GM19463 (cell line): ENCODE data around the gene LIMS2.

ENCODE experiments used
- ATAC-seq: cut with Tn5 transposase; IDR thresholded peaks from one replicate; pipeline ENCODE4 v1.9.1; 2021; ENCODE audit warnings: mild to moderate bottlenecking, moderate library complexity; ENCODE audit not compliant: unreplicated experiment

The LIMS2 gene, protein sequence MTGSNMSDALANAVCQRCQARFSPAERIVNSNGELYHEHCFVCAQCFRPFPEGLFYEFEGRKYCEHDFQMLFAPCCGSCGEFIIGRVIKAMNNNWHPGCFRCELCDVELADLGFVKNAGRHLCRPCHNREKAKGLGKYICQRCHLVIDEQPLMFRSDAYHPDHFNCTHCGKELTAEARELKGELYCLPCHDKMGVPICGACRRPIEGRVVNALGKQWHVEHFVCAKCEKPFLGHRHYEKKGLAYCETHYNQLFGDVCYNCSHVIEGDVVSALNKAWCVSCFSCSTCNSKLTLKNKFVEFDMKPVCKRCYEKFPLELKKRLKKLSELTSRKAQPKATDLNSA

DNA sequence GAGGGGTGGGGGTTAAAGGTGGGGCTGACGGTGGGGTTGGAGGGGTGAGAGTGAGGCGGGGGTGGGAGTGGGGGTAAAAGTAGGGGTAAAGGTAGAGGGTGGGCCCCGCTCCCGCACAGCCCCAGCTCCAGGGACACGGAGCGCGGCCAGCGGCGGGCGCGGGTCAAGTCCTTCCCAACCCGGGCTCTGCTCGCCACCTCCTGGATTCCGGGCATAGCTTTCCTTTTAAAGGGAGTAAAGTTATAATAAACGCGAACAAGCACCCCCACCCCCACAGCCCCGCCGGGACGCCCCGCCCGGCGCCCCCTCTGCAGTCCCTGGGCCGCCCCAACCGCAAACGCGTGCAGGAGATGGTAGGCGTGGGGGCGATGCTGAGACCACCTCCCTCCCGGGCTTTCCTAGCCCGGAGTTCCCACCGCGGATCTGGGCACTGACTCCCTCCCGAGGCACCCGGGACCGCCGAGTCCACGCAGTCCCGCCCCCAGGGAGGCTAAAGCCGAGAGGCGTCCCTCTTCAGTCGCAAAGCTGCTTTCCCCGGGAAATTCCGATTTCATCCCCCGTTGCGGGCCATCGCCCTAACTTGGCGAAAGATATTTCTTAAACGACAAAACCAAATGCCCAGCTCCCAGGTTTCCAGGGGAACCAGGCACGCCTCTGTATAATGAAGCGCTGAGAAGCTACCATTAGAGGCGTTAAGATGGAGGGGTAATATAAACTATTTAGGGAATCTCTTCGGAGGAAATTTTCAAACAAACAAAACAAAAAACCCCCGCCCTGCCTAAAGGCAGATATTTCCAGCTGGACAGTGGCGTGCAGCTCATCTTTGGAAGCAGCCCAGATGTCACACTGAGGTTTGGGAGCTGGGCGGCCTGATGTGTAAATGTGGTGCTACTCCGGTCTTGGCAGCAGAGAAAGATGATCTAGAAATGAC is at the start of gene LIMS2:
LIMS2 (minus strand) TSS at position 200 of the 931 bp plus-strand sequence. CDS start 506 bp downstream, outside the sequence.
- no peak for ATAC-seq

- ATAC-seq: no peak
Measured at GRCh38 chr2:127722807-127723206, 47.5 kb upstream of the LIMS2 start.

DNA sequence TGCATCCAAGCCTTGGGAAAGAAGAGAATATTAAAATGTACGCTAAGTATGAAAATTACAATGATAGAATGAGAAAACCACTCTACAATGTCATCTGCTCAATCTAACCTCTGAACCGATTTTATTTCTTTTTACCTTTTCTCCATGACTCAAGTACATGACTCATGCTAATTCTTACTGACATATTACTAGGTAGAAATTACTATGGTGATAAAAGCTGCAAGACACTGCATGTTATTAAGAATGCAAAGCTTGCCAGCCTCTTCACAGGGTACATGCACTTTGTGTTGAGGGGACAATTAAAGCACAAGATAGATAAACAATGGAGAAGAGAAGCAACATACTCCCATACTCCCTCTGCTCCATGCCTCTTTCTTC is 46.6 kb upstream of the LIMS2 start:
- no peak for ATAC-seq

- no peak for ATAC-seq
Measured at GRCh38 chr2:127721311-127721977, 46.1 kb upstream of the LIMS2 start.

- no peak for ATAC-seq
Measured at GRCh38 chr2:127719301-127720218, 44.2 kb upstream of the LIMS2 start.

- ATAC-seq: no peak
Measured at GRCh38 chr2:127718271-127718670, 42.9 kb upstream of the LIMS2 start.

- no peak for ATAC-seq
Measured at GRCh38 chr2:127715778-127716449, 40.6 kb upstream of the LIMS2 start.

GRCh38 chr2:127713562-127713961 is 38.2 kb upstream of the LIMS2 start:
- no peak for ATAC-seq

- ATAC-seq: no peak
Measured at GRCh38 chr2:127712999-127713398, 37.7 kb upstream of the LIMS2 start.

- ATAC-seq: no peak
Measured at GRCh38 chr2:127709336-127709735, 34.0 kb upstream of the LIMS2 start.

- ATAC-seq: no peak
Measured at GRCh38 chr2:127707890-127708648, 32.7 kb upstream of the LIMS2 start.

GRCh38 chr2:127706215-127706990 is 31.1 kb upstream of the LIMS2 start:
- no peak for ATAC-seq

DNA sequence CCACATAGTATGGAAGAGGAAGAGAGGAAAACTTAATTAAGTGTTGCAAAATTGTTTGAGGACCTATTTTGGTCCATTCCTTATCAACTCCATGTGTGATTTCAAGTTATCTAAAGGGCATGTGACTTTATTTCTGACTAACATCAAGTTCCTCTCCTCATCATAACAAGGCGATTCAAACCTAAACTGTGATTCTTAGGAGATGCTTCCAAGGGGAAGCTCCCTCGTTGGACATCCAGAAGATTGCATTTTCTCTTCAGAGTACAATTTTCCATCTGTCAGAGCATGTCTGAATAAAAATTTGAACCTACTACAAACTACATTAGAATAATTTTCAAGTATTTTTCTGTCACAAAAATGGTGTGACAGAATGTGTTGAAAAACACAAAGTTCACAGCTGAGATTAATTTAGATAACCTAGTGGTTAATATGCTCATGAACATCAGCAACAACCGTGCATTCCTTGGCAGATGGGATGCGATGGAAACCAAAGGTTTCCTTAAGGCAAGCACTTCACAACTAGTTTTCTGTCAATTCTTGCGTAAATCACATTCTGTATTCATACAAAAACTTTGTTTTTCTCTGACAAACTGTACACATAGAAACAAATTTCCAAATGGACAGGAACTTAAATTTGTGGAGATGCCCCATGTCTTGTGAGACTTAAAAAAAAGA is 30.2 kb upstream of the LIMS2 start:
- ATAC-seq: no peak

GRCh38 chr2:127704641-127705390 is 29.5 kb upstream of the LIMS2 start:
- no peak for ATAC-seq

DNA sequence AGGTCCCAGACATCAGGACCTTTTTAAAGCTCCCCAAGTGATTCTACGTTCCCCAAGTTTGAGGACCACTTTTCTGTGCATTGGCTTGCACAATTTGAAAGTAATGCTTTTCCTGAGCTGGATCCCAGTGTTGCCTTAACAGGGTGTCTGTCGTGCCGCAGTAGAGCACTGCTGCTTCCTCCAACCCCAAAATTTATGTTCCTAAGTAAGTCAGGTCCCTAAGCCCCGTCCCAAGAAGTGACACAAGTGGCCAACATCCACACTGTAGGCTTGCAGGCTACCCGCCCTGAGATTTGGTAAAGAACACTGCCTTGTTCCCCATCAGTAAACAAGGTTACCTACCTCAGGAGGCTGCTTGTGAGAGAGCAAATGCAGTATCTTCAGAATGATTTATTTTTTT is 28.0 kb upstream of the LIMS2 start:
- ATAC-seq: no peak

- ATAC-seq: no peak
Measured at GRCh38 chr2:127702395-127703009, 27.2 kb upstream of the LIMS2 start.
